Measurements from ENCODE around the gene TGM2.

TGM2 gene

GRCh38 chr20:38084425-38084951, 80.6 kb downstream of the TGM2 start:
- no peak for DNase-seq

GRCh38 chr20:38083338-38084048, 81.6 kb downstream of the TGM2 start:
- no peak for DNase-seq

DNA sequence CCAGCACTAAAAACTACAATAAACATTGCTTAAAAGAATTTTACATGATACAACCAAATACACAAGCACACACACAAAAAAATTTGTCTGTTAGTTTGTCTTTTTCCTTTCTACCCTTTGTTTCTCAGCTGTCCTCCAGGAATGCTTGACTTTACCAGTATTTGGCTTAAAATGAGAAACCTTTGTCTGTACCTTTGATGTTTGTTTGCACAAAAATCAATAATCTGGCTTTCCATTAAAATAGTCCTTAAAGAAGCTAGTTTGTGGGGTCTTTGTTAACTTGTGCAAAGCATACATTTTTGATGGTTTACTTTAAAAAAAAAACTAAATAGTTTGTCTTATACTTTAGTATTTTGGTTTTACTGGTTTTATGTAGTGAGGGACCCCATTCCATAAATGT, 82.2 kb downstream of the TGM2 start:
- DNase-seq, result no peak

GRCh38 chr20:38081575-38081974, 83.5 kb downstream of the TGM2 start:
- DNase-seq, result no peak

DNA sequence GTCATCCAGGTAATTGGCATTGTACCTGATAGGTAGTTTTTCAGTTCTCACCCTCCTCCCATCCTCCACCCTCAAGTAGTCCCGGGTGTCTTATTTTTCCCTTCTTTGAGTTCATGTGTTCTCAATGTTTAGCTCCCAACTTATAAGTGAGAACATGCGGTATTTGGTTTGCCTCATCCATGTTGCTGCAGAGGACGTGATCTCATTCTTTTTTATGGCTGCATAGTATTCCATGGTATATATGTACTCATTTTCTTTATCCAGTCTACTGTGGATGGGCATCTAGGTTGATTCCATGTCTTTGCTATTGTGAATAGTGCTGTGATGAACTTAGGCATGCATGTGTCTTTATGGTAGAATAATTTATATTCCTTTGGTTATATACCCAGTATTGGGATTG, 85.7 kb downstream of the TGM2 start:
- no peak for DNase-seq

DNA sequence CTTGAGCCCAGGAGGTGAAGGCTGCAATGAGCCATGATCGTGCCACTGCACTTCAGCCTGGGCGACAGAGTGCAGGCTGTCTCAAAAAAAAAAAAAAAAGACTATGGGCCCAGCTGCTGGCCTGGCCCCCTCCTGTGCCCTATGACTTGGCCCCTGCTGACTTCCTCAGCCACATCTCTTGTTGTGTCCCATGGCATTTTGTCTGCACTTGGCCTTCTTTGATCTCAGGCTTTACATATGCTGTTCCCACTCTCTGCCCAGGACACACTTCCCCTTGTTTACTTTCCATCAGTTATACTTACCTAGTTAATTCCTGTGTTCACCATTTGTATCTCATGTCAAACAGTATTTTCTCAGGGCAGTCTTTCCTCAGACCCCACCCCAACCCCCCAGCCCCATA, 87.0 kb downstream of the TGM2 start:
- DNase-seq, result no peak

All from NCI-H1694 treated with DMSO at 0.1 percent for 48 hours (cell line).